SK-N-SH treated with all-trans-retinoic acid at 6 μM for 48 hours (cell line): ENCODE results near the gene SLC5A9.
"Not testable (repeated sequence)": the region's sequence is repeated elsewhere in the genome, so short reads cannot be mapped to it uniquely, and the experiment has no call there.

Source experiments
- ARNTL ChIP-seq: fragments of 450-650 bp; formaldehyde crosslinking; IDR thresholded peaks from 2 replicates; pipeline ENCODE4 v1.5.0; 2020; ENCODE audit warnings: low read depth, mild to moderate bottlenecking, moderate library complexity, borderline replicate concordance
- GLIS3 ChIP-seq: fragments of 250-450 bp; sonication (Bioruptor Pico); IDR thresholded peaks from 2 replicates; pipeline ENCODE4 v1.5.0; 2020; ENCODE audit warnings: mild to moderate bottlenecking, moderate library complexity
- PPARA ChIP-seq: fragments of 250-450 bp; sonication (Bioruptor Pico); IDR thresholded peaks from 2 replicates; pipeline ENCODE4 v1.5.0; 2020; ENCODE audit warnings: mild to moderate bottlenecking, borderline replicate concordance
- TCF4 ChIP-seq: fragments of 250-450 bp; sonication (Bioruptor Pico); IDR thresholded peaks from 2 replicates; pipeline ENCODE4 v1.8.0; 2021; ENCODE audit warnings: mild to moderate bottlenecking, moderate library complexity, borderline replicate concordance

DNA sequence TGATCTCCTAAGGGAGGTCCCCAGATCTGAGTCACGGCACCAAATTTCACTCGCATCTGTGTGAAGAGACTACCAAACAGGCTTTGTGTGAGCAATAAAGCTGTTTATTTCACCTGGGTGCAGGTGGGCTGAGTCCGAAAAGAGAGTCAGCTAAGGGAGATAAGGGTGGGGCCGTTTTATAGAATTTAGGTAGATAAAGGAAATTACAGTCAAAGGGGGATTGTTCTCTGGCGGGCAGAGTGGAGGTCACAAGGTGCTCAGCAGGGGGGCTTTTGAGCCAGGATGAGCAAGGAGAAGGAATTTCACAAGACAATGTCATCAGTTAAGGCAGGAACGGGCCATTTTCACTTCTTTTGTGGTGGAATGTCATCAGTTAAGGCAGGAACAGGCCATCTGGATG is 8.2 kb upstream of the SLC5A9 start:
- TF ChIP-seq PPARA (CRISPR knock-in tag); ARNTL; GLIS3; TCF4 (CRISPR knock-in tag): not testable (repeated sequence)
